ENCODE results near the gene OR11G2. TPM values are rescaled to one million over a fixed set of nuclear protein-coding genes. Genes with fewer than 3 reads are reported as not detected.

Gene OR11G2
- total RNA-seq, 2 experiments from 2014 or later, result not detected

Other genes starting within 250 kb of the OR11G2 start
- not detected for gene OR4K15, start 215.3 kb upstream of the OR11G2 start, total RNA-seq
- not detected for gene OR4Q2, start 188.7 kb upstream of the OR11G2 start, total RNA-seq
- not detected for gene OR4K14, start 171.6 kb upstream of the OR11G2 start, total RNA-seq
- gene OR4K13, start 154.9 kb upstream of the OR11G2 start, total RNA-seq, result not detected
- not detected for gene OR4L1, start 130.9 kb upstream of the OR11G2 start, total RNA-seq
- gene OR4K17, start 80.2 kb upstream of the OR11G2 start, total RNA-seq, result not detected
- not detected for gene OR4N5, start 52.1 kb upstream of the OR11G2 start, total RNA-seq
- gene OR11H6, start 32.8 kb downstream of the OR11G2 start, total RNA-seq, result not detected
- gene OR11H7, start 38.1 kb downstream of the OR11G2 start, total RNA-seq, result not detected
- not detected for gene OR11H4, start 48.4 kb downstream of the OR11G2 start, total RNA-seq
- 10 to 100 TPM; 20.5 to 21.2 TPM for gene TTC5, start 115.1 kb downstream of the OR11G2 start, total RNA-seq
- gene CCNB1IP1, start 142.4 kb downstream of the OR11G2 start, total RNA-seq, result 10 to 100 TPM; 39.3 to 43.4 TPM
- 10 to 100 TPM; 27.1 to 28.7 TPM for gene PARP2, start 152.7 kb downstream of the OR11G2 start, total RNA-seq
- gene TEP1, start 222.6 kb downstream of the OR11G2 start, total RNA-seq, result 10 to 100 TPM; 60.7 to 63.5 TPM
- gene KLHL33, start 245.3 kb downstream of the OR11G2 start, total RNA-seq, result under 1 TPM in 1 of 2 experiments, not detected in 1; 0.05 TPM